ENCODE results near the gene AATF. TPM values are rescaled to one million over a fixed set of nuclear protein-coding genes. Genes with fewer than 3 reads are reported as not detected.

AATF gene
- total RNA-seq, 4 donors from 2014 or later = 26.9 to 57.8 (median 35.4) TPM

DNA sequence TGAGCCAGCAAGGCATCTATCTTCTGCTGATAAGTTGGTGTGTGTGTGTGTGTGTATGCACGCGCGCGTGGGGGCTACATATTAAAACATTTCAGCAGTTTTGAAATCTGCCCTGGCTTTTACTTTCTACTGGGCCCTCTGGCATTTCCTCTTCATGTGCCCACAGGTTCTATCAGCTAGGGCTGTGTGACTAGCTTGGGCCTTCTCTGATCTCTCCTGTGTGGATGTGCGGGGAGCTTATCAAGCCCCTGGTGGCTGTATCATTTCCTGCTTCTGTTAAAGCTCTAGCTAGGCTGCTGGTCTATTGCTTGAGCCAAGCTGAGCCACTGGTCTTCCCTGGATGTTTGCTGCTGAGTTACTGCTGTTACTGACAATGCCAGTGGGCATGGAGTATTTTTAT, 132.5 kb downstream of the AATF start:
- no peaks in the 10 kb centered on the region for H3K4me1 ChIP-seq
- TF ChIP-seq POLR2A (IDR thresholded peaks at IDR 0.05) = no peak
- TF ChIP-seq, protein P1, sequence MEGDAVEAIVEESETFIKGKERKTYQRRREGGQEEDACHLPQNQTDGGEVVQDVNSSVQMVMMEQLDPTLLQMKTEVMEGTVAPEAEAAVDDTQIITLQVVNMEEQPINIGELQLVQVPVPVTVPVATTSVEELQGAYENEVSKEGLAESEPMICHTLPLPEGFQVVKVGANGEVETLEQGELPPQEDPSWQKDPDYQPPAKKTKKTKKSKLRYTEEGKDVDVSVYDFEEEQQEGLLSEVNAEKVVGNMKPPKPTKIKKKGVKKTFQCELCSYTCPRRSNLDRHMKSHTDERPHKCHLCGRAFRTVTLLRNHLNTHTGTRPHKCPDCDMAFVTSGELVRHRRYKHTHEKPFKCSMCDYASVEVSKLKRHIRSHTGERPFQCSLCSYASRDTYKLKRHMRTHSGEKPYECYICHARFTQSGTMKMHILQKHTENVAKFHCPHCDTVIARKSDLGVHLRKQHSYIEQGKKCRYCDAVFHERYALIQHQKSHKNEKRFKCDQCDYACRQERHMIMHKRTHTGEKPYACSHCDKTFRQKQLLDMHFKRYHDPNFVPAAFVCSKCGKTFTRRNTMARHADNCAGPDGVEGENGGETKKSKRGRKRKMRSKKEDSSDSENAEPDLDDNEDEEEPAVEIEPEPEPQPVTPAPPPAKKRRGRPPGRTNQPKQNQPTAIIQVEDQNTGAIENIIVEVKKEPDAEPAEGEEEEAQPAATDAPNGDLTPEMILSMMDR (IDR thresholded peaks at IDR 0.05) = no peak
- H3K36me3 ChIP-seq = peaks cover 0 to 8% (median 0%) of the 10 kb centered on the region in 3 donors
- no peak overlapping the region for H3K4me3 ChIP-seq
- H3K9me3 ChIP-seq = no peaks in the 10 kb centered on the region
- DNase-seq = peak in 1 of 3 donors; percentile 9
- no peak overlapping the region for H3K27ac ChIP-seq
- H3K27me3 ChIP-seq = no peaks in the 10 kb centered on the region

DNA sequence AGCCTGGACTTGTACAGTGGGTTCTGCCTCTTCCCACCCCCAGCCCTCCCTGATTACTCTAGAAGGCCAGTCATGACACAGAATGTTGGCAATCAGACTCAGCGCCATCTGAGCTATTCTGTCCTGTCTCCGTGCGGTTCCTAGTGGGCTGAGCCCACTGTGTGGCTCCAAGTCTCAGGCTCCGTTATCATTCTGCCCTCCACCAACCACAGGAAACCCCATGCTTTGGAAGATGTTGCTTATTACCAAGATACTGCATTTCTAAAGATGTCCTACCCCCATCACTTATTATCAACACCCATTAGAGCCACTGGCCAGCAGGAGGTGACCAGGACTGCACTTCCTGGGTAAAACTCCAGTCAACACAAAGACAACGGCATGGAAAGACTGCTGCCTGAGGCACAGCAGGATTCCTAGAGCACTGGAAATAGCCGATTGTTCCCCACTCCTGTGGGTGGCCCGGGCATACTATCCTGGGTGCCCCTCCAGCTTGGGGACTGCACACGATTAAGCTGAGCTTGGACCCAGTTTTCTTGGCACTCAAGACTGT, 133.6 kb downstream of the AATF start:
- H3K27me3 ChIP-seq = no peaks in the 10 kb centered on the region

DNA sequence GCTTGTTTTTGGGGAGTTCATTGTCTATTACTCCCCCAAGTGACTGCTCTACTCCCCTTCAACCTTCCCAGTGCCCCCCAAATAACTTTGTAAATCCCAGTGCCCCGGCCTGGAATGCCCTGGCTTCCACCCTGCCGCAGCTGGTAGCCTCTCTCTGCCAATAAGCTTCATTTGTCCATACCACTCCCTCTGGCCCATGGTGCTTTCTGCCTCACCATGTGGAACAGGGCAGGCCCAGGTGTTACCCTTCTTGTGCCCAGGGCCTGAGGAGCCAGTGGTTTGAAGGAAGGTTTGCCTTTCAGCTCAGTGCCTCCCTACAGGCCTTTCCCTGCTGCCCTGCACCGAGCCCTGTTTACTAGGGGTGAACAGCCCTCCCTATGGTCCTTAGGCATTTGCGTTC, 134.2 kb downstream of the AATF start:
- Histone ChIP-seq H3K9me3 (no peaks in the 10 kb centered on the region), H3K27me3 (no peaks in the 10 kb centered on the region), H3K4me3 (no peak overlapping the region), H3K36me3 (peaks cover 0 to 21% (median 0%) of the 10 kb centered on the region in 3 donors), H3K27ac (no peak overlapping the region), H3K4me1 (no peaks in the 10 kb centered on the region)
- peak in 1 of 3 donors; percentile 30 for DNase-seq
- TF ChIP-seq, protein P1 (IDR thresholded peaks at IDR 0.05) = no peak
- no peak for TF ChIP-seq POLR2A (IDR thresholded peaks at IDR 0.05)

More for the DNA sequence above, 133.6 kb downstream of the AATF start:
- no peaks in the 10 kb centered on the region for H3K9me3 ChIP-seq
- TF ChIP-seq, protein P1 (IDR thresholded peaks at IDR 0.05) = no peak
- TF ChIP-seq POLR2A (IDR thresholded peaks at IDR 0.05) = no peak
- no peaks in the 10 kb centered on the region for H3K4me1 ChIP-seq
- peaks cover 0 to 19% (median 0%) of the 10 kb centered on the region in 3 donors for H3K36me3 ChIP-seq
- H3K27ac ChIP-seq = no peak overlapping the region
- DNase-seq = peak in 1 of 3 donors; percentile 6
- H3K4me3 ChIP-seq = no peak overlapping the region

DNA sequence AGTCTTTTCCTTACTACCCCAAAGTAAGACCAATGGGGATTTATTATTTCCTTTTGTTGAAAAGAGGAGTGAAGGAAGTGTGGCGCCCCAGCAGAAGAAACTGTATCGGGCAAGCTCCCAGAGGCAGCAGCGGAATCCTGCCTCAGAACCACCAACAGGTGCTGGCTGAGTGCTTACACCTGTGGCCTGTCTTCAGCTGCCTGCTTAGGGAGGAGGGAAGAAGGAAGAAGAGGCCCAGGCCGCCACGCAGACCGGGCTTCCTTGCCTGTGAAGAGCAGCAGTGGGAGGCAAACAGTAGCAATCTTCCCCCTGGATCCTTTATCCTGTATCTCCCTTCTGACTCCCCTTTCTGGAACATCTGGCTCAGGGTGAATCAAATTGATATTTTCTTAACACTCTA, 134.7 kb downstream of the AATF start:
- no peak overlapping the region for H3K27ac ChIP-seq
- no peak for TF ChIP-seq POLR2A (IDR thresholded peaks at IDR 0.05)
- TF ChIP-seq, protein P1 (IDR thresholded peaks at IDR 0.05) = no peak

DNA sequence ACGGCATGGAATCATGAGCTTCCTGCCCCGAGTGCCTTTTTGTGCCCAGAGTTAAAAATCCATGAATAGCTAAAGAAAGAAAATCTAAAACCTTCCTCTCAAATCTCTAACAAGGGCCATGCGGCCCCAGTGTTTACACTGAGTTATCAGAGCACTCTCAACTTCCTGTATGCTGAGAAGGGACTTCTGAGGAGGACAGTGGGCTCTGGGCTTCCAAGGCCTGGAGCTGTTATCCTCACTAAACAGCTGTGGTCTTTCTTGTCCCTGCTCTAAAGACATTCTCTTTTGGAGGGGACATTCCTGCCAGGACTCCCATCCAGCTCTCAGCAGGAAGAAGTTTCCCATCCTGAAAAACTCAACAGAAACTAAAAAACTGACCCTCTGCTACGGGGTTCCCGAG, 135.6 kb downstream of the AATF start:
- DNase-seq = peak in 1 of 3 donors; percentile 36

More for the DNA sequence above, 134.7 kb downstream of the AATF start:
- no peaks in the 10 kb centered on the region for H3K27me3 ChIP-seq
- no peaks in the 10 kb centered on the region for H3K9me3 ChIP-seq
- peak in 1 of 3 donors; percentile 33 for DNase-seq
- H3K36me3 ChIP-seq = peaks cover 0 to 25% (median 0%) of the 10 kb centered on the region in 3 donors
- no peaks in the 10 kb centered on the region for H3K4me1 ChIP-seq
- no peak overlapping the region for H3K4me3 ChIP-seq

More for the DNA sequence above, 135.6 kb downstream of the AATF start:
- H3K9me3 ChIP-seq = no peaks in the 10 kb centered on the region
- no peaks in the 10 kb centered on the region for H3K27me3 ChIP-seq
- H3K36me3 ChIP-seq = peaks cover 0 to 26% (median 0%) of the 10 kb centered on the region in 3 donors
- H3K4me3 ChIP-seq = no peak overlapping the region
- H3K4me1 ChIP-seq = peaks cover 0 to 4% (median 0%) of the 10 kb centered on the region in 4 donors
- TF ChIP-seq, protein P1 (IDR thresholded peaks at IDR 0.05) = no peak
- no peak for TF ChIP-seq POLR2A (IDR thresholded peaks at IDR 0.05)
- H3K27ac ChIP-seq = no peak overlapping the region

Measured in Peyer's patch (tissue), 4 donors.